Erythroblast (primary cell): ENCODE measurements around the gene SEMA3E.

Experiments
- GATA1 ChIP-seq: IDR thresholded peaks from 2 replicates; pipeline ENCODE4 v1.6.1; 2011; ENCODE audit warnings: low read depth, mild to moderate bottlenecking, control low read depth, low read length, moderate library complexity
- POLR2A ChIP-seq: IDR thresholded peaks from 2 replicates; pipeline ENCODE4 v1.6.1; 2011; ENCODE audit warnings: mild to moderate bottlenecking, low read length

GRCh38 chr7:83643012-83643411 is 5.9 kb downstream of the SEMA3E start:
- TF ChIP-seq POLR2A (no peak), GATA1 (no peak)
